Chondrocyte (in vitro differentiated cells): Measurements from ENCODE around the gene NRP1. TPM values are rescaled to one million over a fixed set of nuclear protein-coding genes. Genes with fewer than 3 reads are reported as not detected.

Source experiments
- DNase-seq: peaks from one replicate; pipeline ENCODE4 v3.0.0; 2021; ENCODE audit warnings: mixed read lengths, low spot score
- H3K27ac Mint-ChIP-seq: one replicate; pipeline ENCODE4 v1.8.0; 2021; ENCODE audit warnings: mild to moderate bottlenecking, moderate library complexity, mixed read lengths; ENCODE audit not compliant: unreplicated experiment
- H3K27me3 Mint-ChIP-seq: 2 replicates; pipeline ENCODE4 v1.8.0; 2021; ENCODE audit warnings: low read depth, mixed read lengths
- H3K36me3 Mint-ChIP-seq: 2 replicates; pipeline ENCODE4 v1.8.0; 2021; ENCODE audit warnings: low read depth, mixed read lengths
- H3K4me1 Mint-ChIP-seq: 2 replicates; pipeline ENCODE4 v1.8.0; 2021; ENCODE audit warnings: low read depth, mild to moderate bottlenecking, mixed read lengths
- H3K4me3 Mint-ChIP-seq: one replicate; pipeline ENCODE4 v1.8.0; 2021; ENCODE audit warnings: mild to moderate bottlenecking, moderate library complexity, mixed read lengths; ENCODE audit not compliant: unreplicated experiment
- H3K9me3 Mint-ChIP-seq: 2 replicates; pipeline ENCODE4 v1.8.0; 2021; ENCODE audit warnings: low read depth, mixed read lengths
- CTCF ChIP-seq: fragments of 200-600 bp; sonication (generic); IDR thresholded peaks from 2 replicates; pipeline ENCODE4 v1.5.0; 2021; ENCODE audit warnings: antibody characterized with exemption, mild to moderate bottlenecking, moderate library complexity
- total RNA-seq: library from RNA; stranded (reverse); gene quantifications from 3 replicates; pipeline ENCODE4 v1.2.1, GENCODE V29; 2021

The NRP1 gene
- total RNA-seq, 1 donor from 2014 or later, result 122 TPM

- Mint-ChIP-seq H3K4me3 (no peak overlapping the region), H3K9me3 (no peaks in the 10 kb centered on the region), H3K36me3 (no peaks in the 10 kb centered on the region), H3K27me3 (no peaks in the 10 kb centered on the region), H3K4me1 (peaks cover 80% of the 10 kb centered on the region), H3K27ac (peak overlapping the region; percentile 91)
- no peak for DNase-seq
- TF ChIP-seq CTCF, result peak; percentile 75
These were observed 44.0 kb downstream of the NRP1 start for GRCh38 chr10:33290321-33291052.

- Mint-ChIP-seq H3K9me3 (no peaks in the 10 kb centered on the region), H3K27me3 (no peaks in the 10 kb centered on the region), H3K4me3 (no peak overlapping the region), H3K4me1 (peaks cover 83% of the 10 kb centered on the region), H3K27ac (no peak overlapping the region), H3K36me3 (no peaks in the 10 kb centered on the region)
- TF ChIP-seq CTCF, result no peak
- DNase-seq, result no peak
These were observed 44.7 kb downstream of the NRP1 start for GRCh38 chr10:33289776-33290175.

- no peak for TF ChIP-seq CTCF
- Mint-ChIP-seq H3K4me3 (no peak overlapping the region), H3K4me1 (peaks cover 80% of the 10 kb centered on the region), H3K9me3 (no peaks in the 10 kb centered on the region), H3K36me3 (no peaks in the 10 kb centered on the region), H3K27ac (peak overlapping the region; percentile 35), H3K27me3 (no peaks in the 10 kb centered on the region)
- no peak for DNase-seq
These were observed 46.3 kb downstream of the NRP1 start for GRCh38 chr10:33288127-33288526.

GRCh38 chr10:33287112-33287511 lies 47.4 kb downstream of the NRP1 start:
- Mint-ChIP-seq H3K9me3 (no peaks in the 10 kb centered on the region), H3K4me3 (no peak overlapping the region), H3K4me1 (peaks cover 70% of the 10 kb centered on the region), H3K27me3 (no peaks in the 10 kb centered on the region), H3K36me3 (no peaks in the 10 kb centered on the region), H3K27ac (peak overlapping the region; percentile 42)
- DNase-seq, result no peak
- no peak for TF ChIP-seq CTCF

- H3K27me3 Mint-ChIP-seq, result no peaks in the 10 kb centered on the region
- peak overlapping the region; percentile 74 for H3K27ac Mint-ChIP-seq
- no peak for TF ChIP-seq CTCF
- H3K9me3 Mint-ChIP-seq, result no peaks in the 10 kb centered on the region
- H3K4me3 Mint-ChIP-seq, result no peak overlapping the region
- peaks cover 63% of the 10 kb centered on the region for H3K4me1 Mint-ChIP-seq
- no peaks in the 10 kb centered on the region for H3K36me3 Mint-ChIP-seq
- no peak for DNase-seq
These were observed 48.1 kb downstream of the NRP1 start for GRCh38 chr10:33286157-33286934.
